ENCODE measurements around the gene B9D2. TPM values are rescaled to one million over a fixed set of nuclear protein-coding genes. Genes with fewer than 3 reads are reported as not detected.

The B9D2 gene
- total RNA-seq, 2 donors from 2014 or later, result 4.5 to 6.2 TPM

- no peaks in the 10 kb centered on the region for H3K9me3 ChIP-seq (ENCODE audit: control insufficient read depth, low read length)
- H3K36me3 ChIP-seq (ENCODE audit: control insufficient read depth, insufficient read depth, low read length), result no peaks in the 10 kb centered on the region
- no peak overlapping the region for H3K4me3 ChIP-seq (ENCODE audit: low read length)
- peaks cover 4% of the 10 kb centered on the region for H3K36me3 Mint-ChIP-seq (ENCODE audit: low read depth)
- H3K27me3 ChIP-seq (ENCODE audit: control insufficient read depth, insufficient read depth, low read length, poor library complexity, severe bottlenecking), result no peaks in the 10 kb centered on the region
- peaks cover 17% of the 10 kb centered on the region for H3K4me1 Mint-ChIP-seq
- no peak overlapping the region for H3K27ac Mint-ChIP-seq
- H3K27me3 Mint-ChIP-seq (ENCODE audit: insufficient read depth), result no peaks in the 10 kb centered on the region
- no peak overlapping the region for H3K4me3 Mint-ChIP-seq
- no peak overlapping the region for H3K9ac ChIP-seq (ENCODE audit: extremely low read depth, low read length, poor library complexity, severe bottlenecking)
- 94% methylated on average over 11 of the region's 12 CpGs for WGBS, 2 experiments (ENCODE audit: insufficient coverage in 1 of 2, insufficient read length in 1 of 2)
- no peak overlapping the region for H3K27ac ChIP-seq (ENCODE audit: low read depth, low read length)
- H3K9me3 Mint-ChIP-seq, result no peaks in the 10 kb centered on the region
- no peak for DNase-seq
- H3K4me1 ChIP-seq (ENCODE audit: control insufficient read depth, insufficient read depth, low read length), result peaks cover 7% of the 10 kb centered on the region
- TF ChIP-seq CTCF (conservative IDR thresholded peaks at IDR 0.05), result no peak
Observed at GRCh38 chr19:41403181-41403970, 39.4 kb upstream of the B9D2 start.

- Histone ChIP-seq H3K9ac (ENCODE audit: extremely low read depth, low read length, poor library complexity, severe bottlenecking) (no peak overlapping the region), H3K4me1 (ENCODE audit: control insufficient read depth, insufficient read depth, low read length) (peaks cover 2% of the 10 kb centered on the region), H3K4me3 (ENCODE audit: low read length) (no peak overlapping the region), H3K36me3 (ENCODE audit: control insufficient read depth, insufficient read depth, low read length) (no peaks in the 10 kb centered on the region), H3K9me3 (ENCODE audit: control insufficient read depth, low read length) (no peaks in the 10 kb centered on the region), H3K27ac (ENCODE audit: low read depth, low read length) (no peak overlapping the region), H3K27me3 (ENCODE audit: control insufficient read depth, insufficient read depth, low read length, poor library complexity, severe bottlenecking) (no peaks in the 10 kb centered on the region)
- 88 to 95% methylated on average over 1 to 3 of the region's 3 CpGs for WGBS, 2 experiments (ENCODE audit: insufficient coverage in 1 of 2, insufficient read length in 1 of 2)
- peaks cover 9% of the 10 kb centered on the region for H3K4me1 Mint-ChIP-seq
- no peaks in the 10 kb centered on the region for H3K9me3 Mint-ChIP-seq
- H3K36me3 Mint-ChIP-seq (ENCODE audit: low read depth), result peaks cover 4% of the 10 kb centered on the region
- no peaks in the 10 kb centered on the region for H3K27me3 Mint-ChIP-seq (ENCODE audit: insufficient read depth)
- no peak for TF ChIP-seq CTCF (conservative IDR thresholded peaks at IDR 0.05)
- H3K27ac Mint-ChIP-seq, result no peak overlapping the region
- no peak for DNase-seq
- no peak overlapping the region for H3K4me3 Mint-ChIP-seq
Observed at GRCh38 chr19:41402010-41402409, 38.1 kb upstream of the B9D2 start.

- H3K4me1 Mint-ChIP-seq, result peaks cover 8% of the 10 kb centered on the region
- H3K4me3 ChIP-seq (ENCODE audit: low read length), result no peak overlapping the region
- H3K9me3 ChIP-seq (ENCODE audit: control insufficient read depth, low read length), result no peaks in the 10 kb centered on the region
- H3K36me3 Mint-ChIP-seq (ENCODE audit: low read depth), result peaks cover 4% of the 10 kb centered on the region
- DNase-seq, result no peak
- 95 to 97% methylated on average over 2 to 4 of the region's 4 CpGs for WGBS, 2 experiments (ENCODE audit: insufficient coverage in 1 of 2, insufficient read length in 1 of 2)
- TF ChIP-seq CTCF (conservative IDR thresholded peaks at IDR 0.05), result no peak
- no peak overlapping the region for H3K27ac ChIP-seq (ENCODE audit: low read depth, low read length)
- no peaks in the 10 kb centered on the region for H3K36me3 ChIP-seq (ENCODE audit: control insufficient read depth, insufficient read depth, low read length)
- H3K9me3 Mint-ChIP-seq, result no peaks in the 10 kb centered on the region
- H3K9ac ChIP-seq (ENCODE audit: extremely low read depth, low read length, poor library complexity, severe bottlenecking), result no peak overlapping the region
- H3K27ac Mint-ChIP-seq, result no peak overlapping the region
- H3K27me3 ChIP-seq (ENCODE audit: control insufficient read depth, insufficient read depth, low read length, poor library complexity, severe bottlenecking), result no peaks in the 10 kb centered on the region
- H3K4me1 ChIP-seq (ENCODE audit: control insufficient read depth, insufficient read depth, low read length), result peaks cover 2% of the 10 kb centered on the region
- no peak overlapping the region for H3K4me3 Mint-ChIP-seq
- H3K27me3 Mint-ChIP-seq (ENCODE audit: insufficient read depth), result no peaks in the 10 kb centered on the region
Observed at GRCh38 chr19:41401483-41401882, 37.5 kb upstream of the B9D2 start.
